IPS-NIHi7 (cell line): Measurements from ENCODE around the gene CCDC74A.
"Not testable (repeated sequence)": the region's sequence is repeated elsewhere in the genome, so short reads cannot be mapped to it uniquely, and the experiment has no call there.

ENCODE experiments used
- DNase-seq: peaks from one replicate; pipeline ENCODE4 v3.0.0; 2012; ENCODE audit warnings: mixed read lengths; ENCODE audit errors: extremely low spot score

The CCDC74A gene

GRCh38 chr2:131528981-131529863, 1.5 kb downstream of the CCDC74A start:
- not testable (repeated sequence) for DNase-seq

- not testable (repeated sequence) for DNase-seq
These were observed 2.3 kb downstream of the CCDC74A start for GRCh38 chr2:131529864-131530445.

- DNase-seq = not testable (repeated sequence)
These were observed 3.1 kb downstream of the CCDC74A start for GRCh38 chr2:131530626-131531344.

- DNase-seq = not testable (repeated sequence)
These were observed 4.0 kb downstream of the CCDC74A start for GRCh38 chr2:131531547-131532185.

DNA sequence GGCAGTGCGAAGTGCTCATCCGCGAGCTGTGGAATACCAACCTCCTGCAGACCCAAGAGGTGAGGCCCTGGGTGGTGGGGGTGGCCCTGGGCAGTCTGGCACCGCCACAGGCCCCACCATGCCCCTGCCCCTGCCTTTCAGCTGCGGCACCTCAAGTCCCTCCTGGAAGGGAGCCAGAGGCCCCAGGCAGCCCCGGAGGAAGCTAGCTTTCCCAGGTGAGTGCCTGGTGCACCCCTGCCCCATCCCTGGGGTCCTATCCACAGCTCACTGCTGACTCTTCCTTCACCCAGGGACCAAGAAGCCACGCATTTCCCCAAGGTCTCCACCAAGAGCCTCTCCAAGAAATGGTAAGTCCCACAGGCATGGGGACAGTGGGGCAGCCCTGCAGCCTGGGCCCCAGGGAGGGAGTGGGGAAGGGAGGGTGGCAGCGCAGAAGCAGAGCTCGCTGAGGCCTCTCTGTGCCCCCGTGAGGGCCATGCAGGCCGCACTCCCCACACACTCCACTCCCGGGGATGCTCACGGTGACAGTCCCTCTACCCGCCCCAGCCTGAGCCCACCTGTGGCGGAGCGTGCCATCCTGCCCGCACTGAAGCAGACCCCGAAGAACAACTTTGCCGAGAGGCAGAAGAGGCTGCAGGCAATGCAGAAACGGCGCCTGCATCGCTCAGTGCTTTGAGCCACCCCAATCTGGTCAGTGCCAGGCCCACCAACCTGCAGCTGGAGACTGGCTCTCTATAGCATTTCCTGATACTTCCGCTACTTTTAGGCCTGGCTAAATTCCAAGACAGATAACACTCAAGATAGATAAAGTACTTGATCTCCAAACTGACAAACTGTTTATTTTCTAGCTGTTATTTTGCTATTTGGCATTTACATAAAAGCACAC, 5.3 kb downstream of the CCDC74A start:
- not testable (repeated sequence) for DNase-seq

DNA sequence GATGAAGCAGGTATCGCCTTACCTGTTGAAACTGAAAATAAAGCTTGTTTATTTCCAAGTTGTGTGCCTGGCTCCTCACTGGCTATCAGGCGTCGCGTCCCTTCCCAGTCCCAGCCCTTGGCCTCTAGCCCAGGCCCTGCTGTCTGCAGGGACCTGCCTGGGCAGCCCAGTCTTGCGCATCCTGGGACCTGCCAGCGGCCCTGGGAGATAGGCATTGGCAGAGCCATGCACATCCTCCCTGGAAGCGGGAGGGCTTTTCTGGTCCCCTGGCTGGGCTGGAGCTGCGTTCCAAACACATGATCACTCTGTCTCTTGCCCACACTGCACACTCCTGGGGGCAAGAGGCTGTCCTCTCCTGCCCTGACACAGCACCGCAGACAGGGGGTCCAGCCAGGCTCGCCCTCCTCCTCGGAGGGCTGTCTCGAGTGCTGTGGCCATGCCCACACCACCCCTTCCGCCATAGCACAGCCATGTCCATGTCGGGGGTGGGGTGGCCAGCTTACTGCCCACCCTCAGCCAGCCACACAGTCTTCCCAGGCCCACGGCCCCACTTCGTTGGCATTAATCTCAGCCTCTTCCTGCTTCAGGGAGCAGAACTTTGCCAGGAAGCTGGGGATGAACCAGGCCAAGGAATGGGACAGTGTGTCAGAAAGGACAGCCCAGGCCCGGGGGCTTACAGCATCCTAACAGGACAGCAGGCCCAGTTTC, 6.1 kb downstream of the CCDC74A start:
- DNase-seq = not testable (repeated sequence)

- not testable (repeated sequence) for DNase-seq
These were observed 6.6 kb downstream of the CCDC74A start for GRCh38 chr2:131534317-131534672.

- DNase-seq = not testable (repeated sequence)
These were observed 7.3 kb downstream of the CCDC74A start for GRCh38 chr2:131534965-131535364.

DNA sequence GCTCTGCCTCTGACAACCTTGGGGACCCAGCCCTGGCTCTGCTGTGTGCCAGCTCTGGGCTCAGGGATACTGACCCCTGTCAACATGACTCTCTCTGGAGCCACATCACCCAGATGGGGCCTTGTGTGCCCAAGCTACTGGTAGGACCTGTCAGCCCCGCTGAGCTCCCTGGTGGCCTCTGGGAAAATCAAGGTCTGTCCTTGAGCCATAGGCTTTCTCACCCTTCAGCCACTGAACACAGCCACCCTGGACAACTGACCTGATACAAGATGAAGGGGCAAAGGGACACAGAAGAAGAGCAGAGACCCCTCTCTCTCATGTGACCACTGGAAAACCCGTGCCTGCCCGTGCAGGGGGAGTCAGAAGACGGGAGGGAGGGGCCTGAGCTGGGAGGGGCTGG, 7.8 kb downstream of the CCDC74A start:
- no peak for DNase-seq

DNA sequence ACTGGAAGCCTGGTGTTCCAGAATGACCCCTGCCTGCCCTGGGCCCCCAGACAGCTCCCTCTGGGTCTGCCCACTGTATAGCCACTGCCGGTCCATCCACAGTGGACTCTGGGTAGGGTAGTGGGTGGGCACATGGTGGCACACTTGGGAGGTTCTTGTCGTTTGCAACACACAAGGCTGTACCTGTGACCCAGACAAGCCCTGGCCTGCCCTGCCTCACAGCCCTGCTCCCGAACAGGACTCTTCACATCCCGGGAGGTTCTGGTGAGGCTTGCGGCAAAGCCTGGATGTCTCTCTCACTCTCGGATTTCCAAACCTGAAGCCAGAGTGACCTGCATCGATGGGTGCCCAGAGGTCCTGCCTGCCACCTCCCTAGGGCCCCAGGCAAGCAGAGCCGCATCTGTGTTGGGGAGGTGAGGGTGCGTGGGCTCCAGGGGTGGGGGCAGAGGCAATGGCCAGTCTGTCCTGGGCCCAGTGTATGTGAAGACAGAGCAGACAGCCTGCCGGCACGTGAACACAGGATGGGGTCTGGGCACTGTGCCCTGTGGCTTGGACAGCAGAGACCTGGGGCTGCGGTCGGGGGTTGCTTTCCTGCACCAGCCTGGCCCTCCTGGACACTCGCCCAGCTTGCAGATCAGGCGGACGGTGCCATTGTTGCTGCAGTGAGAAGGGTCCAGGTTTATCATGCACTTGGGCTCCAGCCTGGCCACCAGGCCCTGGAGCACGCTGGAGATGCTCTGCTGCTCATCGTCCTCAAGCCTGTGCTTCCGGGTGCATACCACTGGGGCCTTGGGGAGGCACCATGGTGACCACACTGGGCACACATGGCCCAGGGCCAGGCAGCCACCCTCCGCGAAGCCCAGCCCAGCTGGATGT, 8.5 kb downstream of the CCDC74A start:
- not testable (repeated sequence) for DNase-seq

DNA sequence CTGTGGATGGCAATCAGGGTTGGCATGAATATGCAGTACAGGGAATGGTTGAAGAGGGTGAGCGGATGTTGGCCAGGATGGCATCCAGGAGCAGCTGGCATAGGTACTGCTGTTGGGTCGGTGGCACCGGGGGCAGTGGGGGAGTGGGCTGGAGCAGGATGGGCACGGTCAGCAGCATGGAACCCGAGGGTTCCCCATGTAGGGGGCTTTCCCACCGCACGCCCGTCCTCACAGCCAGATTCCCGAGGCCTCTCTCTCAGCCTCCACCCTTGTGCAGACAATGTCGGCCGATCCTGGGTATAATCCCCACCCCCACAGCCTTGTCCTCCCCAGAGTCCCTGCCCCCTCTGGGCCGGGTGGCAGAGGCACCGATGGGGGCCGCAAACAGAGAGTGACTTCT, 9.2 kb downstream of the CCDC74A start:
- not testable (repeated sequence) for DNase-seq

DNA sequence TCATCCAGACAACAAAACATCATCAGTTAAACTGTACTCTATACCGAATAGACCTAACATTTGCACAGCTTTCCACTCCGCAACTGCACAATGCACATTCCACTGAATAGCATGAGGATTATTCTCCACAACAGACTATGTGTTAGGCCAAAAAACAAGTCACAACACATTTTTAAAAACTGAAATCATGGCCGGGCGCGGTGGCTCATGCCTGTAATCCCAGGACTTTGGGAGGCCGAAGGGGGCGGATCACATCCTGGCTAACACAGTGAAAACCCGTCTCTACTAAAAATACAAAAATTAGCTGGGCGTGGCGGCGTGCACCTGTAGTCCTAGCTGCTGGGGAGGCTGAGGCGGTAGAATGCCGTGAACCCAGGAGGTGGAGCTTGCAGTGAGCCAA, 11.2 kb downstream of the CCDC74A start:
- not testable (repeated sequence) for DNase-seq

- DNase-seq = no peak
These were observed 15.0 kb downstream of the CCDC74A start for GRCh38 chr2:131542438-131543384.

DNA sequence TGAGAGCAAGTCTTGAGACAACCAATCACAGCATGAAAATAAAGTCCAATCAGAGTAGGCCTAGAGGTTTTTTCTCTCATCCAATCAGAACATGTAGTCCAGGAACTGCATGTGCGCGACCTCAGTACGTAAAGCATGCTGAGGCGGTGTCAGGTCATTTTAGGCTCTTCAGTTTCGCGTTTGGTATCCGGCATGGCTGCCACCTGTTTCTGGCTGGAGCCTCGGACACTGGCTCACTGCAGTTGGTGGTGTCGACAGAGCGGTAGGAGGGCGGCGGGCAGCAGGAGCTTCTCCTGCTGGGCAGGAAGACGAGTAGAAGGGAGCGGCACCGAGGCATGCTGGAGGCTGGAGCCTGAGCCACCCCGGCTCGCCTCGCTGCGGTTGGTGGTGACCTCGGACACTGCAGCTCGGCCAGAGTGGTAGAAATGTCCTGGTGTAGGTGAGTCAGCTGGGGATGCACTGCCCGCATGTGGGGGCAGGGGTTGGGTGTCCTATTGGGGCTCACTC, 15.8 kb downstream of the CCDC74A start:
- no peak for DNase-seq

GRCh38 chr2:131544006-131544812, 16.5 kb downstream of the CCDC74A start:
- DNase-seq = not testable (repeated sequence)

GRCh38 chr2:131544813-131545165, 17.1 kb downstream of the CCDC74A start:
- not testable (repeated sequence) for DNase-seq

DNA sequence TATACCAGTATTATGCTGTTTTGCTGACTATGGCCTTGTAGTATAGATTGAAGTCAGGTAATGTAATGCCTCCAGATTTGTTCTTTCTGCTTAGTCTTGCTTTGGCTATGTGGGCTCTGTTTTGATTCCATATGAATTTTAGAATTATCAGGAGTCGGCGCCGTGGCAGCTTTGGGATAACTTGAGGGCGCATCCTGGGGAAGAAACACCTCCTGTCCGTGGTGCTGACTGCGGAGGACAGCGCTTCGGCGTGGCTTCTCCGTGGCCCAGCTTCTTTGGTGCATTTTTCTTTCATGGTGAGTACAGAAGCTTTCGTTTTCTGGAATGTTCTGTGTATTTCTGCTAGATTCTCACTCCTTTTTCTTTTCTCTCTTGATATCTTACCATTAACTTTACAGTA, 25.2 kb downstream of the CCDC74A start:
- no peak for DNase-seq
